Kidney tubule cell (primary cell): Measurements from ENCODE around the gene AASDHPPT.
"Not testable (repeated sequence)": the region's sequence is repeated elsewhere in the genome, so short reads cannot be mapped to it uniquely, and the experiment has no call there.

Source experiments
- DNase-seq: peaks from one replicate; pipeline ENCODE4 v3.0.0-alpha.2; 2018; ENCODE audit warnings: low spot score

AASDHPPT gene, protein sequence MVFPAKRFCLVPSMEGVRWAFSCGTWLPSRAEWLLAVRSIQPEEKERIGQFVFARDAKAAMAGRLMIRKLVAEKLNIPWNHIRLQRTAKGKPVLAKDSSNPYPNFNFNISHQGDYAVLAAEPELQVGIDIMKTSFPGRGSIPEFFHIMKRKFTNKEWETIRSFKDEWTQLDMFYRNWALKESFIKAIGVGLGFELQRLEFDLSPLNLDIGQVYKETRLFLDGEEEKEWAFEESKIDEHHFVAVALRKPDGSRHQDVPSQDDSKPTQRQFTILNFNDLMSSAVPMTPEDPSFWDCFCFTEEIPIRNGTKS

DNA sequence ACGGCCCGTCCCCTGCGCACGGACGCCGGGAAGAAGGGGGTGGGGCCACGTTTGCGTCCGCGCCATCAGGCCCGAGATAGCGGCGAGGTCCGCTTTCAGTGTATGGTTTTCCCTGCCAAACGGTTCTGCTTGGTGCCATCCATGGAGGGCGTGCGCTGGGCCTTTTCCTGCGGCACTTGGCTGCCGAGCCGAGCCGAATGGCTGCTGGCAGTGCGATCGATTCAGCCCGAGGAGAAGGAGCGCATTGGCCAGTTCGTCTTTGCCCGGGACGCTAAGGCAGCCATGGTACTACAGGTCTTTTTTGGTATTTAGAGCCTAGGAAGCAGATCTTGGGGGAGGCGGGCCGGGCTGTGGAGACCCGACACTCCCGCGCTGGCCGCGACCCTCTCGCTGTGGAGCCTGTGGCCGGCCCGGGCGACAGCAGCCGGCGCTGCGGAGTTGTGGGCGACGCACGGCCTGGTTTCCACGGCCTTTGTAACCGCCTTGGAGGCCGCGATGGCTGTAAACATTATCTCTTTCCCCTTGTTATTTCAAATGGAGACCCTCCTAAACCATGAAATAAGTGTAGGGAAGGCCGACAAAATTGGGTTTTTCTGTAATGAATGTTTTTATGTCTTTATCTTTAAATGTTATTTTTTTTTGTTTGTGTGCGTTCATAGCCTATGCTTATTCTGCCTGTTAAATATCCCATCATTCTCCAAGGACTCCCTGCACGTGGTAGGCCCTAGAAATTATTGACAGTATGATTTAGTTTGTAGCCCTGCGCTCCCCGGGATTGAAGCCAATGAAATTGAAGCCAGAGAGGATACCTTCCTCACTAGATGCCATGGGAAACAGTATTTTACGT, at the start of gene AASDHPPT:
TSS of gene AASDHPPT (plus strand) at position 54 of the 847 bp plus-strand sequence. CDS start at position 103, 49 bp downstream.
- DNase-seq, result peak; percentile 56

DNA sequence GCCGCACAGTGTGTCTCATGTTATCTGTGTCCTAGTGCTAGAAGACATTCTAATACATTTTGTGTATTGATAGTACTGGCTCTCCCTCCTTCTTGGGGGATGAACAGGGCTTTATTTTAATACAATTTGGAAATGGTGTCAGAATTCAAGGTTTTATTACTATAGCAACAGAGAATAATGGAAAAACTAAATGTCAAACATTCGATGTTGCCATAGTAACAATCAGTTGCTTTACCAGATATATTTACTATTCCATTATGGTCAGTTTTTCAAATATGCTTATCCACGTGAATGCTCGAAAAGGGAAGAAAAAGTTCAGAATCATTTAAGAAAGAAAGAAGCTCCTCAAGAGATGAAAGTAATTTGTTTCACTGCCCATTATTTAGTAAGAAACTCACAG, 46.9 kb upstream of the AASDHPPT start:
- no peak for DNase-seq

DNA sequence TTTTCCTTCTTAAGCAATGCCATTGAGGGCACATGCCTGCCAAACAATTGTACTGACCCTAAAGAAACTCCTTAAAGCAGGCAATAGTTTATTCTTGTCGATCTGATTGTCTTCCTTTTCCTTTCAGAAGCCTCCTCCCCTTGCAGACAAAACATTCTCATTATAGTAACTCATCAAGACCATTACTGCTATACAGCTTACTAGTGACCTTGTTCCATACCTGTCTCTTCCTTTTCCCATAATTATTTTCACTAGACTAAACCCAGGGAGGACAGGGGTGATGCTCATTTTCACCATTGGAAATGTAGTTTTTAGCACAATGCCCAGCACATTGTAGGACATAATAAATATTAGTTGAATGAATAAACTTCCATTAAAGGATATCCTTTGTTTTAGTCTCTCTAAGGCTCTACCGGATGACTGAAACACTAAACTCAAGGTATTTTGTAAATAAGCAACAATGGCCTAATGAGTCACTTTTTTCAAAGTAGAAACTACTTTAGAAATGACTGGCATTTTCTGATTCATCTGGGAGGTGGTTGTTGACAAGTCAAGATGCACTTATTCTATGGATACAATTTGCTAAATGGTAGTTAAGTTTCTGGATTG, 46.2 kb upstream of the AASDHPPT start:
- peak; percentile 74 for DNase-seq

DNA sequence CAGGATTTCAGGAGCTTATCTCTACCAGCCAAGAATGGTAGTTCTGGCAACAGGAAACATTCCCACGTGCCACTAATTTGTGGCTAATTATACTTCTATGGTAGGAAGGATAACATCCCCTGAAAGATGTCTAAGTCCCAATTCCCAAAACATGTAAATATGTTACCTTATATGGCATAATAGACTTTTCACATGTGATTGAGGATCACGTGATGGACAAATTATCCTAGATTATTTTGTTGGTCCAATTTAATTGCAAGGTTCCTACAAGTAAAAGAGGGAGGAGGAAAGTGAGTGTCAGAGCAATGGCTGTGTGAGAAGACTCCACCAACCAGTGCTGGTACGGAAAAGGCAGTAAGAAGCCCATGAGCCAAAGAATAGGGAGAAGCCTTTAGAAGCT, 45.5 kb upstream of the AASDHPPT start:
- DNase-seq, result no peak

DNA sequence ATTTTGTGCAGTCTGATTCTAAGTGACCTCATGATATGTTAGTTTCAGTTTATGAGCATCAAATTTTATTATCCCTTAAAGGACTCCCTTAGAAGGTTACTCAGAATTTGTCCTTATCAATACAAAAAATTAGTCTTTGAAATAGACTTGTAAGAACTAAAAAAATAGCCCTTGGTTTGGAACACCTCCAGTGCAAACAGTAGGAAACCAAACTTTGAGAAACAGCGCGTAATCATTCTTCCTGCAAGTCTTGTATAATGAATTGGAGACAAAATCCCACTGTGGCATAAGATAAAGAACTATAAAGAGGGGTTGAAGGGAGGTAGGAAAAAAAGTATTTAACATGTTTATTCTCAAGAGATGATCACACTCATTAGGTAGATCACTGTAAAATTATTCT, 44.6 kb upstream of the AASDHPPT start:
- no peak for DNase-seq

DNA sequence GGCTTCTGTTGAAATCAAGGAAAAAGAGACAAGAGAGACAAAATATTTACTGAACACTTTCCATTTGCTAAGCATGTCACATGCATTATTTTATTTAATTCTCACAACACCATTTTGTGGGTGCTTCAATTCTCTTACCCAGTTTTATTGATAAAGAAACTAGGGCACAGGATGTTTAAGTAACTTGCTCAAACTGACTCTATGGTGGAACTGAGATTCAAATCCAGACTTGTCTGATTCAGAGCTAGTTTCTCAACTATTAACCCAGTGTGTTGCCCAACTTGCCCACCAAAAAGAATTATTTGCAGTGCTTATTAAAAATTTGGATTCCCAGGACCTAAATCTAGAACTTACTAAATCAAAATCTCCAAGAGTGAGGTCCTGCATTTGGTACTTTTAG, 33.9 kb upstream of the AASDHPPT start:
- DNase-seq, result no peak

DNA sequence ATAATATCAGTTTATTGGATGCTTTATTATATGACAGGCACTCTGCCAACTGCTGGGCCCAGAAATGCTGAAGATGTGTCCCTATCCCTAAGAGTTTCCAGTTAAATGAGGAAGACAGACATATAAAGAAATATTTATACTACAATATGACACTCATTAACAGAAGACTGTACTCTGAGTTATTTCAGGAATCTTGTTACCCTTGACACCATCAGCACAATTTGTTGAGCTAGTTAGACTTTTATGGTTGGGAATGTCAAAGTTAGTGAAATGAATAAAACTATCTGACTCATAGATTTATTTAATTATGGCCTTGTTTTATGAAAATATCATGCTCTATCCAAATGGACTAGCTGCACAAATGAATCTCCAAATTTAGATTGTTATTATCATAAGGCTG, 29.8 kb upstream of the AASDHPPT start:
- peak; percentile 81 for DNase-seq

DNA sequence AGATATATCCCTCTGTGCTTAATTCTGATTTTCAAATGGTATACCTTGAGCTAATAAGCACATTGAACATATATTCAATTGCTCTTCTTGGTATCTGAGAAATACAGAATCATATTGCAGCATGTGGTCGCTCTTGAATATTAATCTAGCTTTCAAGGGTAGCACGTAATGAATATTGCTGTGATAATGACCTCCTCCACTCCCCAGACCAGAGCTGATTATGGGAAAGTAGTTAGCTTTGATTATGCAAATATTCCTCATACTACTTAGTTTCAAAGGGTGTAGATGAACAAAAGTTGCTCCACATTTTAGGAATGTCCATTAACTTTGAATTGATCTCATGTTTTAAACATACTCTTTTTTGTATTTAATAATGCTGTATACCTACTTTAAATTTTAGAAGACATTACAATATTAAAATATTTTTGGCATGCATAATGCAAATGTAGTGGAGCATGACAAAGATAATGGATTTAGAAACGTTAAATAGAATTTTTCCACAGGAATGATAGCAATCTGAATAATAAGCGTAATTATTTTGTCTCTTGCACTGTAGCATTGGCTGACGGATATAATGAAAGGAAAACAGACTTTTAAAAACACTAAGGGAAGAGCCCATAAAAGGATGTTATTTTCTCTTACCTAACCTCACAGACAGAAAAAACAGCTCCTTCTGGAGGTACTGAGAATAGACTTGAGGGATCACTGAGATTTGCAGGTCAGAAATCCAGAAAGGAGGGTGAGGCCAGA, 27.6 kb upstream of the AASDHPPT start:
- DNase-seq, result no peak

DNA sequence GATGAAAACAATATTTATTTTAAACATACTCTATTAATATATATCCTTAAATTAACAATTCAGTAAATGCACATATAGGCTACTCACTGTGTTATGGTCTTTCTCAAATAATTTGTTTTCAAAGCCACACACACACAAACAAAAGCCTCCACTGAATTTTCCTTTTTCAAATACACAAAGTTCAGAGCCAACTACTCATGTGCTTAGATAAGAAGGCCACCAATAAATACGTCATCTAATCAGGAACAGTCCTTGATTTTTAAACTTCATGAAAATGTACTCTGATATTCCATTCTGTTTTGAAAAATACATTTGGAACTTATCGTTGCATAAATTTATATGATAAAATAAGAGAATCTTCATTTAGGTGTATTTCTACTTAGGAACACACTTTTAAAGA, 26.4 kb upstream of the AASDHPPT start:
- DNase-seq, result no peak

DNA sequence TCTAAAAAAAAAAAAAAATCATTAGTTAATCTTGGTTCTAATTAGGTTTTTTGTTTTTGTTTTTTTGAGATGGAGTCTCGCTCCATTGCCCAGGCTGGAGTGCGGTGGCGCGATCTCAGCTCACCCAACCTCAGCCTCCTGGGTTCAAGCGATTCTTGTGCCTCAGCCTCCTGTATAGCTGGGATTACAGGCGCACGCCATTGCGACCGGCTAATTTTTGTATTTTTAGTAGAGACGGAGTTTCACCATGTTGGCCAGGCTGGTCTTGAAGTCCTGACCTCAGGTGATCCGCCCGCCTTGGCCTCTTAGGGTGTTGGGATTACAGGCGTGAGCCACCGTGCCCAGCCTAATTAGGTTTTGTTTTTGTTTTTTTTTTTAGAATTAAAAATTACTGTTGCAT, 19.1 kb upstream of the AASDHPPT start:
- DNase-seq, result not testable (repeated sequence)

DNA sequence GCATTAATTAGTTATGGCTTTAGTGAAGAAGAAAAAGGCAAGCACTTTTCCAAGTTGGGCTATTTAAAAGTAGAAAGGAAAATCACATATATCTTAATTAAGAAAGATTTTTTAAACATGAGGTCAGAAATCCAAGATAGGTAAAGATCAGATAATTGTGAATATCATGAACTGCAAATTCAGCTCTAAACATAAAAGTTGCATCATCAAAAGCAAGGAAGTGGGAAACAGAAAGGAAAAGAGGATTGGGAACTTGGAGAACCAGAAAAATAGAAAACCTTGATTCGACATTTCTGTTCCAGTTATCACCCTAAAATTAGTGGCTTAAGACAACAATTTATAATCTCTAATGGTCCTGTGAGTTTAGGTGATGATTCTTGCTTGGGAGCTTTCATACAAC, 17.8 kb upstream of the AASDHPPT start:
- DNase-seq, result no peak

DNA sequence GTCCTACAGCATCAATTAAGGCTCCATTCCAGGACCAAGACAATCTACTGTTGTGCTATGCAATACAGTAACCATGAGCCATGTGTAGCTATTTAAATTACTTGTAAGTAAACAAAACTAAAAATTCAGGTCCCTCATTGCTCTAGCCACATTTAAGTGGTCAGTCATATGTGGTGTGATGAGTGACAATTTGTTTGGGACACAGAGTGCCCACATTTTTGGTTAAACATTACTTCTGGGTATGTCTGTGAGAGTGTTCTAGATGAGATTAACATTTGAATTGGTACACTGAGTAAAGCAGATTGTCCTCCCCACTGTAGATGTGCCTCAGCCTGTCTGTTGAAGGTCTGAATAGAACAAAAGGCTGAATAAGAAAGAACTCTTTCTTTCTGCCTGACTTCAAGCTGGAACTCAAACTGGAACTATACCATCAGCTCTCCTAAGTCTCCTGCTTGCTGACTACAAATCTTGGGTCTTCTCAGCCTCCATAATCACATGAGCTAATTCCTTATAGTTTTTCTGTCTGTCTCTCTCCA, 16.1 kb upstream of the AASDHPPT start:
- no peak for DNase-seq

DNA sequence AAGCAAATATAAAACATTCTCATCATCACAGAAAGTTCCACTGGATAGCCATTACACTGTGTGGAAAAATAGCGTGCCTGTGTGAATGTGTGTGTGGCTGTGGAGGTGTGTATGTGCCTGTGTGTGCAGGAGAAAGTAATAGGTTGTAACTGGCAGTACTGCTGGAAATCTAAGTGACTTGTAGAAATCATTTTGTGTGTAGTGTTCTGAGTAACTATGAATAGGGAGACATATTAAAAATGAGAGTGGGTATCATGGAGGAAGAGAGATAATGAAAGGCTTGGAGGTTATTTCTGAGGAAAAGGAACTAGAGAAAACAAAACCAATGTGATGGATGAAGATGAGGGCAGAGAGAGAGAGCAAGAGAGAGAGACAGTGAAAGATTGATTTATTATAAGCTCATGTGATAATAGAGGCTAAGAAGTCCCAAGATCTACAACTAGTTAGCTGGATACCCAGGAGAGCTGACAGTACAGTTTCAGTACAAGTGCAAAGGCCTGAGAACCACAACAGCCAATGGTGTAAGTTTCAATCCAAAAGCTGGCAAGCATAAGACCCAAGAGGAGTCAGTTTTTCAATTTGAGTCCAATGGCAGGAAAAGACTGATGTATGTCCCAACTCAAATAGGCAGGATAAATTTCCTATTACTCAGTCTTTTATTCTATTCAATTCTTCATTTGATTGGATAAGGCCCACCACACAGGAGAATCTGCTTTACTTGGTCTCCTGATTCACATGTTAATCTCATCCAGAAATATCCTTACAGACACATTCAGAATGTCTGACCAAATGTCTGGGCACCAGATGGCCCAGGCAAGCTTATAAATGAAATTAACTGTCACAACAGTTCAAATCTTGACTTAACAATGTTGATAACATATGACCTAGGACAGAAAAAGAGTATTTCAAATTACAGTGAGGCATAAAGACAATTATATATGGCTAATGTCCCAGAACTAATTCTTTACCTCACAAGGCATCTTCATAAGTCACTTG, 15.2 kb upstream of the AASDHPPT start:
- DNase-seq, result no peak

DNA sequence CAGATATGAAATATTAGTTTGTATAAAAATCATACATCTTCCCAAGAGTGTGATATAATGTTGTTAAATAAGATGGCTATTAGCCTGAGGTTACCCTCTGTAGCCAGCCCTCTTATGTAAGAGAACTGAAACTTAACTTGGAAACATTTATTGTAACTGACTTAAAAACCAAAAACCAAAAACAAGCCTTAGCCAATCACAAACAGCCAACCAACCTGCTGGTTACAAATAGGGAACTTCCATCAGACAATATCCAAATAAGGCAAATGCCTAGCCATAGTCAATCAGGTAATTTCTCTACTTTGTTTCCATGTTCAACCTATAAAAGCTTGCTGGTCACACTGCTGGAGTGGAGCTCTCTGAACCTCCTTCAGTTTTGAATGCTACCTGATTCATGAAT, 14.5 kb upstream of the AASDHPPT start:
- no peak for DNase-seq

DNA sequence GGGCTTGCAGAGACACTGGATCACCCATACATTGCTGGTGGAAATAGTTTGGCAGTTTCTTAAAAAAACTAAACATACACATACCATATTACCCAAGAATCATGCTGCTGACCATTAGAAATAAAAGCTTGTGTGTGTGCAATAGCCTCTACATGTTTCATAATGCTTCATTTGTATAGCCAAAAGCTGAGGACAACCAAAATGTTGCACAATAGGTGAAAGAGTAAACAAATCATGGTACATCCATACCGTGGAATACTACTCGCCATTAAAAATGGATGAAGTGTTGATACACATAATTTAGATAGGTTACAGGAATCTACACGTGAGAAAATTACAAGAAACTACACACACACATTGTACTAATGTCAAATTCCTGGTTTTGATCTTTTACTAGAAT, 6.9 kb upstream of the AASDHPPT start:
- DNase-seq, result no peak

DNA sequence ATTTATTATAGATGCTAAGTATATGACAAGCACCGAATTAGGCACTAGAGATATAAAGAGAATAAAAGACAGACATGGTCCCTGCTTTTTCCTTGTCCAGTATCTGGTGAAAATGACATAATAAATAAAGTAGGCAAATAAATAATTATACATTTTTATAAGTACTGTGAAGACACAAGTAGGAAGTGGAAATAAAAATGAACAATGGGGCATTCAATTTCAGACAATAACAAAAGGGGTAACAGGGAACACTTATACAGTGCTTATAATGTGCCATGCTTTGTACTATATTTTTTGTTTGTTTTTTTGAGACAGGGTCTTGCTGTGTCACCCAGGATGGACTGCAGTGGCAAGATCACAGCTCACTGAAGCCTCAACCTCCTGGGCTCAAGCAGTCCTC, 4.7 kb upstream of the AASDHPPT start:
- no peak for DNase-seq

DNA sequence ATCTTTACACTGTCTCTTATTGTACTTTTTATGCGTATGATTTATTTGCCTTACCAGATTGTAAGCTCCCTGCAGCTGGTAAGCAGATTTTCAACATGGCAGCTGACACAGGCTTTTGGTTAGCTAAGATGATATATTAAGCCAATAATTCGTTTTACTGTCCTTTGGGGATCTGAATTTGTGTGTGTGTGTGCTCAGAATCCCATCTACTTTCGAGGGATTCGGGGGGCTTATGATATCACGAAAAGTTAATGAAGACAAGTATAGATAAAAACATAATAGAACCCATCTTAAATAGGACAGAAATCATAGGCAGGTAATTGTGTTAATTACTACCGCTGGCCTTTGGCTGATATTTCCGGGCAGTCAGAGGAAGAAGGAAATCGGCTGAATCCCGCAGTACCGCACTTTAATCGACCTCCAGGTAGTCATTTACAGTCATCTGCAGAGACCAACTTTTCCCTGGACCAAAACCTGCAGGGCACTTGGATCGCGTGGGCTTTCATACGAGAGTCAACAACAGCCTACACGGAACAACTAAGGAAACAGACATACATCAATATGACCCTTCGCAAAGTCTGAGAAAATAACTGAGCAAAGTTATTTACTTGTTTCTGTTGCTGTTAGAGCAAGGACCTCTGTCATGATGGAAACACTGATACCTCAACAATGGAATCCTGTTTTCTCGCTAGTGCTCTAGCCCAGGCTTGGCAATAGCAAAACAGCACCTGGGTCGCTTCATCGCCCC, 1.1 kb upstream of the AASDHPPT start:
- peak; percentile 3 for DNase-seq

DNA sequence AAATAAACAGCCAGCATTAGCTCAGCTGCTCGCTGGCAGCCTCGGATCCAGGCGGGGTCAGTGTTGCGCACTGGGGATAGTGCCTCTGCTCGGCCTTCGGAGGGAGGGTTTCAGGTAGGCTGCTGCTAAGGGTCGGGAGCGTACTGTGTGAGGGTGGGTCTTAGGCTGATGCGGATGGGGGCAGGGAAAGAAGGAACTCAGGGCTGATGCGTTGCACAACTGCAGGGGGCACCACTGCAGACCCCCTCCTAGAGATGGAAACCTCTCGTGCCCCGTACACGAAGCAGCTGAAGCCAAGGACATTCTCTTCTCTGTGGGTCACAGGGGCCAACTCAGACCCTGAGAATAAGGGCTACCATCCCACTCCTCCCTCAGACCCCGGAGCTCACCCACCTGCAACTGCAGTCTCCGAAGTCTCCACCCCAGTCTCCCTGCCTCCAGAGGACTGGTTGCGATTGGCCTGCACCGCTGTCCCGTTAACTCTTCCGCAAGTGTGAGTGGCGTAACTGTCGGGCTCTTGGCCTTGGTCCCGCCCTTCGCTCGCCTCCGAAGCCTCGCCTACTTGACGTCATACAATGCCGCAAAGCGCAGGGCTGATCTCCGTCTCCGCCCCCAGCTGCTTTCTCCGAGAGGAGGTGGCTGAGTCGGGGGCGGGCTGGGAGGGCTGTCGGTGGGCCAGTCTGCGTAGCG, 398 bp upstream of the AASDHPPT start, which contains the start of gene KBTBD3:
TSS of gene KBTBD3 (minus strand) at position 429 of the 690 bp plus-strand sequence. CDS start 18,250 bp downstream, outside the sequence.
- peak; percentile 100 for DNase-seq

DNA sequence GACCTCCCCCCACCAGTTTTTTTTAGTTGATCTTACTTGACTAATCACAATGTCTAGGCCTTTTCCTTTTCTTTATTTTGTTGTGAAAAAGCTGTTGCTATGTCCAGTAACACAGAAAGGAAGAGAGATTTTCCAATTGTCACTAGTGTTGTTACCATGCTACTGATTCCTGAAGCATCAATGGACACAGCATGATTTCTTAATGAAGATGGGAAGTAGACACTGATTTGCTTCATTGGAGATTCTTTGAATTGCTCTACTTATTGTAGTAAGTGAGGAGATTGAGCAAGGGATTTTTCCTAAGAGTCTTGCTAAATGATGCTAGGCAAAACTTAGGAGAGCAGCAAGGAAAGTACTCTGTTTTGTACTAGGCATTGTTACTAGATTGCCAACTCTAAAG, 4.6 kb downstream of the AASDHPPT start:
- peak; percentile 20 for DNase-seq
